GM23338 (cell line): ENCODE measurements around the gene PBXIP1. TPM values are rescaled to one million over a fixed set of nuclear protein-coding genes. Genes with fewer than 3 reads are reported as not detected.

Source experiments
- ATAC-seq: fragments of 200-7000 bp; cut with Tn5 transposase; 3 replicates; pipeline ENCODE4 v1.9.1; 2020
- DNase-seq: peaks from one replicate; pipeline ENCODE4 v3.0.0-alpha.2; 2015; ENCODE audit warnings: low spot score
- H2AFZ ChIP-seq: fragments of 200-600 bp; sonication (generic); 2 replicates; pipeline ENCODE4 v1.8.0; 2016; ENCODE audit warnings: antibody characterized with exemption, mild to moderate bottlenecking, moderate library complexity
- H3F3A ChIP-seq: fragments of 200-600 bp; sonication (generic); replicated peaks from 2 replicates; pipeline ENCODE4 v1.8.0; 2017; ENCODE audit warnings: antibody characterized with exemption, mixed run types, low read depth
- H3K27ac ChIP-seq: fragments of 200-600 bp; sonication (generic); 2 replicates; pipeline ENCODE4 v1.6.1; 2016; ENCODE audit warnings: low read depth
- H3K27me3 ChIP-seq: fragments of 200-600 bp; sonication (generic); 2 replicates; pipeline ENCODE4 v1.8.0; 2016; ENCODE audit warnings: mild to moderate bottlenecking, mixed run types, moderate library complexity; ENCODE audit not compliant: insufficient read depth
- H3K36me3 ChIP-seq: fragments of 200-600 bp; sonication (generic); 2 replicates; pipeline ENCODE4 v1.8.0; 2016; ENCODE audit warnings: mild to moderate bottlenecking; ENCODE audit not compliant: insufficient read depth
- H3K4me1 ChIP-seq: fragments of 200-600 bp; sonication (generic); 2 replicates; pipeline ENCODE4 v1.8.0; 2016; ENCODE audit warnings: mild to moderate bottlenecking, moderate library complexity; ENCODE audit not compliant: insufficient read depth
- H3K4me2 ChIP-seq: fragments of 200-600 bp; sonication (generic); 2 replicates; pipeline ENCODE4 v1.7.1; 2017; ENCODE audit warnings: mixed run types
- H3K4me3 ChIP-seq: fragments of 200-600 bp; sonication (generic); 2 replicates; pipeline ENCODE4 v1.6.1; 2016; ENCODE audit warnings: mixed run types
- H3K79me2 ChIP-seq: fragments of 200-600 bp; sonication (generic); replicated peaks from 2 replicates; pipeline ENCODE4 v1.8.0; 2017; ENCODE audit warnings: mild to moderate bottlenecking; ENCODE audit not compliant: insufficient read depth
- H3K9me2 ChIP-seq: fragments of 200-600 bp; sonication (generic); 2 replicates; pipeline ENCODE4 v1.8.0; 2017; ENCODE audit not compliant: insufficient read depth
- H4K20me1 ChIP-seq: fragments of 200-600 bp; sonication (generic); replicated peaks from 2 replicates; pipeline ENCODE4 v1.8.0; 2017; ENCODE audit warnings: mild to moderate bottlenecking; ENCODE audit not compliant: insufficient read depth
- H3K27ac Mint-ChIP-seq: 2 replicates; pipeline ENCODE4 v1.8.0; 2020; ENCODE audit warnings: inconsistent platforms, mild to moderate bottlenecking, moderate library complexity, mixed read lengths
- H3K27me3 Mint-ChIP-seq: 3 replicates; pipeline ENCODE4 v1.8.0; 2022; ENCODE audit warnings: low read depth, mild to moderate bottlenecking, moderate library complexity, mixed read lengths, inconsistent platforms; ENCODE audit not compliant: insufficient read depth, poor library complexity
- H3K36me3 Mint-ChIP-seq: 3 replicates; pipeline ENCODE4 v1.8.0; 2021; ENCODE audit warnings: low read depth, mild to moderate bottlenecking, inconsistent platforms, moderate library complexity, mixed read lengths
- H3K4me1 Mint-ChIP-seq: 3 replicates; pipeline ENCODE4 v1.8.0; 2020; ENCODE audit warnings: mild to moderate bottlenecking, inconsistent platforms, mixed read lengths
- H3K4me3 Mint-ChIP-seq: 3 replicates; pipeline ENCODE4 v1.8.0; 2021; ENCODE audit warnings: moderate library complexity, mild to moderate bottlenecking, inconsistent platforms, mixed read lengths
- H3K9me3 Mint-ChIP-seq: 3 replicates; pipeline ENCODE4 v1.8.0; 2020; ENCODE audit warnings: moderate library complexity, mild to moderate bottlenecking, inconsistent platforms, mixed read lengths
- EZH2phosphoT487 ChIP-seq: fragments of 200-600 bp; sonication (generic); IDR thresholded peaks from one replicate; pipeline ENCODE4 v1.8.1; 2018; ENCODE audit warnings: antibody characterized with exemption; ENCODE audit not compliant: unreplicated experiment
- polyA plus RNA-seq: library from polyadenylated mRNA; unstranded; fragments of >200 nt; fragmentation: Nextera tagmentation; extraction: Ambion mirVana; gene quantifications from 2 replicates; pipeline ENCODE4 v1.2.1, GENCODE V29; 2016
- total RNA-seq: library from RNA; depleted of rRNA; stranded (reverse); fragments of >200 nt; shearing (Covaris generic); gene quantifications from 2 replicates; pipeline ENCODE4 v1.2.3, GENCODE V29; 2014
- TF ChIP-seq, protein P1 (sequence below): fragments of 250-450 bp; sonication (Bioruptor Pico); IDR thresholded peaks from 2 replicates; pipeline ENCODE4 v1.5.0; 2020; ENCODE audit warnings: mild to moderate bottlenecking, moderate library complexity
- TF ChIP-seq, protein P2 (sequence below), 2 experiments: fragments of 200-600 bp in 1 of 2; sonication (generic) in 1 of 2; conservative IDR thresholded peaks; 2 replicates each; pipeline versions ENCODE4 v1.5.1 to v1.6.1; 2016 to 2017; ENCODE audit warnings: antibody characterized with exemption in 2 of 2, low read depth in 2 of 2, mild to moderate bottlenecking in 2 of 2, moderate library complexity in 1 of 2
- TF ChIP-seq, protein P3 (sequence below): IDR thresholded peaks from one replicate; pipeline ENCODE4 v1.6.1; 2018; ENCODE audit warnings: antibody characterized with exemption; ENCODE audit not compliant: unreplicated experiment

The PBXIP1 gene
- total and polyA plus RNA-seq, 2 experiments from 2014 or later: 7.0 to 31.8 TPM

DNA sequence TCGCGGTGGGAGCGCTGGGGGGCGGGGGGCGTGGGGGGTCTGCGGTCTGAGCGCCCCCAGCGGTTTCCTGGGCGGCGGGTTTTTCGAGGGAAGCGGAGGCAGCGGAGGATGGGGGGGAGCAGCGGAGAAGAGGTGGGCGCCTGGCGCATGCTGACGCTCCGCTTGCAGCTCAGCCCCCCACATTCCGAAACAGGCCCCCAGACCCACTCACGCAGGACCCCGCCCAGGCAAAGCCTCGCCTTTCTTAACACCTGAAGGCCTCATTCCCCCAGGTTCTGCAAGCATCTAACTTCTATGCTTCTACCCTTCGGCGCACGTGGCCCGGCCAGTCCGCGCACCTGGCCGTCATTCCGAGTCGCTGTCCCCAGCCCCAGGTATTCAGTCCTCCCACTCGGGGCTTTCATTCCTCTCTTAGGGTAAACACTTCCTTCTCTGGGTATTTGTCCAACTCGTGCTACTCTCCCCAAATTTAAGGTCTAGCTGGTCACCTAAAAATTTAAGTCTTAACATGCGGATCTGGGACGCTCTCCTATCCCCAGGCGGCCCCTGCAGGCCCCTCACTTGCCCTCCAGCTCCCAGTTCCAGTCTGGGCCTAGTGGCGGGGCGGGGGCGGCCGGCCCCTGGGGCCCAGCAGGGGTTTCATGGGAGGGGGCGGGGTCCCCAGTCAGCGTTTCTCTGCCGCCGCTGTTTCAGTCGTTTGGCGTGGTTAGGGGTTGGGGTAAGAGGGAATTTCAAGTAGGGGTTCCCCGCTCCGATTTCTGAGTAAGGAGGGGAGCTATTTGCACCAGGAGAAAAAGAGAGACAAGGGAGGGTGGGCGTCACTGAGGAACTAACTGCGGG lies 43.9 kb upstream of the PBXIP1 start:
- peak overlapping the region; percentile 90 for H3K4me3 ChIP-seq
- peaks cover 22% of the 10 kb centered on the region for H3K4me1 Mint-ChIP-seq
- peak; percentile 79 for DNase-seq
- ATAC-seq: peak; percentile 10
- H3K4me2 ChIP-seq: peak overlapping the region; percentile 82
- peak overlapping the region; percentile 96 for H3K27ac ChIP-seq
- peaks cover 23% of the 10 kb centered on the region for H3K27me3 Mint-ChIP-seq
- no peaks in the 10 kb centered on the region for H4K20me1 ChIP-seq
- peaks cover 11% of the 10 kb centered on the region for H3K4me1 ChIP-seq
- H3K27me3 ChIP-seq: no peaks in the 10 kb centered on the region
- H3K27ac Mint-ChIP-seq: peak overlapping the region; percentile 99
- no peak overlapping the region for H2AFZ ChIP-seq
- peak overlapping the region; percentile 90 for H3K4me3 Mint-ChIP-seq
- no peaks in the 10 kb centered on the region for H3K36me3 Mint-ChIP-seq
- H3F3A ChIP-seq: peaks cover 16% of the 10 kb centered on the region
- H3K9me2 ChIP-seq: no peaks in the 10 kb centered on the region
- TF ChIP-seq EZH2phosphoT487: no peak
- TF ChIP-seq, protein P1, sequence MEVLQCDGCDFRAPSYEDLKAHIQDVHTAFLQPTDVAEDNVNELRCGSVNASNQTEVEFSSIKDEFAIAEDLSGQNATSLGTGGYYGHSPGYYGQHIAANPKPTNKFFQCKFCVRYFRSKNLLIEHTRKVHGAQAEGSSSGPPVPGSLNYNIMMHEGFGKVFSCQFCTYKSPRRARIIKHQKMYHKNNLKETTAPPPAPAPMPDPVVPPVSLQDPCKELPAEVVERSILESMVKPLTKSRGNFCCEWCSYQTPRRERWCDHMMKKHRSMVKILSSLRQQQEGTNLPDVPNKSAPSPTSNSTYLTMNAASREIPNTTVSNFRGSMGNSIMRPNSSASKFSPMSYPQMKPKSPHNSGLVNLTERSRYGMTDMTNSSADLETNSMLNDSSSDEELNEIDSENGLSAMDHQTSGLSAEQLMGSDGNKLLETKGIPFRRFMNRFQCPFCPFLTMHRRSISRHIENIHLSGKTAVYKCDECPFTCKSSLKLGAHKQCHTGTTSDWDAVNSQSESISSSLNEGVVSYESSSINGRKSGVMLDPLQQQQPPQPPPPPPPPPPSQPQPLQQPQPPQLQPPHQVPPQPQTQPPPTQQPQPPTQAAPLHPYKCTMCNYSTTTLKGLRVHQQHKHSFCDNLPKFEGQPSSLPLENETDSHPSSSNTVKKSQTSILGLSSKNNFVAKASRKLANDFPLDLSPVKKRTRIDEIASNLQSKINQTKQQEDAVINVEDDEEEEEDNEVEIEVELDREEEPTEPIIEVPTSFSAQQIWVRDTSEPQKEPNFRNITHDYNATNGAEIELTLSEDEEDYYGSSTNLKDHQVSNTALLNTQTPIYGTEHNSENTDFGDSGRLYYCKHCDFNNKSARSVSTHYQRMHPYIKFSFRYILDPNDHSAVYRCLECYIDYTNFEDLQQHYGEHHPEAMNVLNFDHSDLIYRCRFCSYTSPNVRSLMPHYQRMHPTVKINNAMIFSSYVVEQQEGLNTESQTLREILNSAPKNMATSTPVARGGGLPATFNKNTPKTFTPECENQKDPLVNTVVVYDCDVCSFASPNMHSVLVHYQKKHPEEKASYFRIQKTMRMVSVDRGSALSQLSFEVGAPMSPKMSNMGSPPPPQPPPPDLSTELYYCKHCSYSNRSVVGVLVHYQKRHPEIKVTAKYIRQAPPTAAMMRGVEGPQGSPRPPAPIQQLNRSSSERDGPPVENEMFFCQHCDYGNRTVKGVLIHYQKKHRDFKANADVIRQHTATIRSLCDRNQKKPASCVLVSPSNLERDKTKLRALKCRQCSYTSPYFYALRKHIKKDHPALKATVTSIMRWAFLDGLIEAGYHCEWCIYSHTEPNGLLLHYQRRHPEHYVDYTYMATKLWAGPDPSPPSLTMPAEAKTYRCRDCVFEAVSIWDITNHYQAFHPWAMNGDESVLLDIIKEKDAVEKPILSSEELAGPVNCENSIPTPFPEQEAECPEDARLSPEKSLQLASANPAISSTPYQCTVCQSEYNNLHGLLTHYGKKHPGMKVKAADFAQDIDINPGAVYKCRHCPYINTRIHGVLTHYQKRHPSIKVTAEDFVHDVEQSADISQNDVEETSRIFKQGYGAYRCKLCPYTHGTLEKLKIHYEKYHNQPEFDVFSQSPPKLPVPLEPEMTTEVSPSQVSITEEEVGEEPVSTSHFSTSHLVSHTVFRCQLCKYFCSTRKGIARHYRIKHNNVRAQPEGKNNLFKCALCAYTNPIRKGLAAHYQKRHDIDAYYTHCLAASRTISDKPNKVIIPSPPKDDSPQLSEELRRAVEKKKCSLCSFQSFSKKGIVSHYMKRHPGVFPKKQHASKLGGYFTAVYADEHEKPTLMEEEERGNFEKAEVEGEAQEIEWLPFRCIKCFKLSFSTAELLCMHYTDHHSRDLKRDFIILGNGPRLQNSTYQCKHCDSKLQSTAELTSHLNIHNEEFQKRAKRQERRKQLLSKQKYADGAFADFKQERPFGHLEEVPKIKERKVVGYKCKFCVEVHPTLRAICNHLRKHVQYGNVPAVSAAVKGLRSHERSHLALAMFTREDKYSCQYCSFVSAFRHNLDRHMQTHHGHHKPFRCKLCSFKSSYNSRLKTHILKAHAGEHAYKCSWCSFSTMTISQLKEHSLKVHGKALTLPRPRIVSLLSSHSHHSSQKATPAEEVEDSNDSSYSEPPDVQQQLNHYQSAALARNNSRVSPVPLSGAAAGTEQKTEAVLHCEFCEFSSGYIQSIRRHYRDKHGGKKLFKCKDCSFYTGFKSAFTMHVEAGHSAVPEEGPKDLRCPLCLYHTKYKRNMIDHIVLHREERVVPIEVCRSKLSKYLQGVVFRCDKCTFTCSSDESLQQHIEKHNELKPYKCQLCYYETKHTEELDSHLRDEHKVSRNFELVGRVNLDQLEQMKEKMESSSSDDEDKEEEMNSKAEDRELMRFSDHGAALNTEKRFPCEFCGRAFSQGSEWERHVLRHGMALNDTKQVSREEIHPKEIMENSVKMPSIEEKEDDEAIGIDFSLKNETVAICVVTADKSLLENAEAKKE (CRISPR knock-in tag): no peak
- TF ChIP-seq, protein P2, sequence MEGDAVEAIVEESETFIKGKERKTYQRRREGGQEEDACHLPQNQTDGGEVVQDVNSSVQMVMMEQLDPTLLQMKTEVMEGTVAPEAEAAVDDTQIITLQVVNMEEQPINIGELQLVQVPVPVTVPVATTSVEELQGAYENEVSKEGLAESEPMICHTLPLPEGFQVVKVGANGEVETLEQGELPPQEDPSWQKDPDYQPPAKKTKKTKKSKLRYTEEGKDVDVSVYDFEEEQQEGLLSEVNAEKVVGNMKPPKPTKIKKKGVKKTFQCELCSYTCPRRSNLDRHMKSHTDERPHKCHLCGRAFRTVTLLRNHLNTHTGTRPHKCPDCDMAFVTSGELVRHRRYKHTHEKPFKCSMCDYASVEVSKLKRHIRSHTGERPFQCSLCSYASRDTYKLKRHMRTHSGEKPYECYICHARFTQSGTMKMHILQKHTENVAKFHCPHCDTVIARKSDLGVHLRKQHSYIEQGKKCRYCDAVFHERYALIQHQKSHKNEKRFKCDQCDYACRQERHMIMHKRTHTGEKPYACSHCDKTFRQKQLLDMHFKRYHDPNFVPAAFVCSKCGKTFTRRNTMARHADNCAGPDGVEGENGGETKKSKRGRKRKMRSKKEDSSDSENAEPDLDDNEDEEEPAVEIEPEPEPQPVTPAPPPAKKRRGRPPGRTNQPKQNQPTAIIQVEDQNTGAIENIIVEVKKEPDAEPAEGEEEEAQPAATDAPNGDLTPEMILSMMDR (conservative IDR thresholded peaks at IDR 0.05; ENCODE audit: low read depth in 2 of 2): 0 out of 4 replicates have a peak, but pooled peaks of 1 of the 2 experiments have one; percentile 1
- TF ChIP-seq, protein P3, sequence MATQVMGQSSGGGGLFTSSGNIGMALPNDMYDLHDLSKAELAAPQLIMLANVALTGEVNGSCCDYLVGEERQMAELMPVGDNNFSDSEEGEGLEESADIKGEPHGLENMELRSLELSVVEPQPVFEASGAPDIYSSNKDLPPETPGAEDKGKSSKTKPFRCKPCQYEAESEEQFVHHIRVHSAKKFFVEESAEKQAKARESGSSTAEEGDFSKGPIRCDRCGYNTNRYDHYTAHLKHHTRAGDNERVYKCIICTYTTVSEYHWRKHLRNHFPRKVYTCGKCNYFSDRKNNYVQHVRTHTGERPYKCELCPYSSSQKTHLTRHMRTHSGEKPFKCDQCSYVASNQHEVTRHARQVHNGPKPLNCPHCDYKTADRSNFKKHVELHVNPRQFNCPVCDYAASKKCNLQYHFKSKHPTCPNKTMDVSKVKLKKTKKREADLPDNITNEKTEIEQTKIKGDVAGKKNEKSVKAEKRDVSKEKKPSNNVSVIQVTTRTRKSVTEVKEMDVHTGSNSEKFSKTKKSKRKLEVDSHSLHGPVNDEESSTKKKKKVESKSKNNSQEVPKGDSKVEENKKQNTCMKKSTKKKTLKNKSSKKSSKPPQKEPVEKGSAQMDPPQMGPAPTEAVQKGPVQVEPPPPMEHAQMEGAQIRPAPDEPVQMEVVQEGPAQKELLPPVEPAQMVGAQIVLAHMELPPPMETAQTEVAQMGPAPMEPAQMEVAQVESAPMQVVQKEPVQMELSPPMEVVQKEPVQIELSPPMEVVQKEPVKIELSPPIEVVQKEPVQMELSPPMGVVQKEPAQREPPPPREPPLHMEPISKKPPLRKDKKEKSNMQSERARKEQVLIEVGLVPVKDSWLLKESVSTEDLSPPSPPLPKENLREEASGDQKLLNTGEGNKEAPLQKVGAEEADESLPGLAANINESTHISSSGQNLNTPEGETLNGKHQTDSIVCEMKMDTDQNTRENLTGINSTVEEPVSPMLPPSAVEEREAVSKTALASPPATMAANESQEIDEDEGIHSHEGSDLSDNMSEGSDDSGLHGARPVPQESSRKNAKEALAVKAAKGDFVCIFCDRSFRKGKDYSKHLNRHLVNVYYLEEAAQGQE: peak; percentile 23
- no peaks in the 10 kb centered on the region for H3K36me3 ChIP-seq
- H3K79me2 ChIP-seq: peaks cover 12% of the 10 kb centered on the region
- no peaks in the 10 kb centered on the region for H3K9me3 Mint-ChIP-seq
